AG04449 (cell line): ENCODE measurements around the gene ARID1B.

Experiments used
- CTCF ChIA-PET: fragments of 350-600 bp; formaldehyde crosslinking; extraction: SDS; loops from one replicate; lab custom pipeline; 2021; ENCODE audit warnings: antibody characterized with exemption; lab: Yijun Ruan, JAX
- POLR2A ChIA-PET: fragments of 400-600, 350-600 bp; formaldehyde crosslinking; extraction: SDS; loops from one replicate; lab custom pipeline; 2020; ENCODE audit warnings: antibody characterized with exemption, inconsistent platforms; lab: Yijun Ruan, JAX
- DNase-seq: peaks from one replicate; pipeline ENCODE4 v3.0.0-alpha.2; 2010; ENCODE audit warnings: low read depth, low spot score
- H3K4me3 ChIP-seq: 2 replicates; pipeline ENCODE4 v1.5.1; 2011; ENCODE audit warnings: low read depth, mild to moderate bottlenecking, control low read depth, low read length
- CTCF ChIP-seq: IDR thresholded peaks from one replicate; pipeline ENCODE4 v1.5.1; 2011; ENCODE audit warnings: mild to moderate bottlenecking, moderate library complexity, low read length, control low read depth, inconsistent platforms; ENCODE audit not compliant: insufficient read depth; ENCODE audit errors: missing control alignments

Gene ARID1B

GRCh38 chr6:157096105-157096504 is 318.9 kb downstream of the ARID1B start:
- DNase-seq, result no peak
- ChIA-PET POLR2A (no interaction called here), CTCF (interaction anchor here (0.9 kb wide), 1 partner anchor 533 kb away, joined by 3 read pairs; no protein-coding TSS in a partner anchor)
- no peak for TF ChIP-seq CTCF
- H3K4me3 ChIP-seq, result no peak overlapping the region

GRCh38 chr6:157096522-157096921 is 319.3 kb downstream of the ARID1B start:
- TF ChIP-seq CTCF, result no peak
- no peak overlapping the region for H3K4me3 ChIP-seq
- CTCF ChIA-PET, result no interaction called here
- POLR2A ChIA-PET, result no interaction called here
- DNase-seq, result no peak

GRCh38 chr6:157097255-157097955 is 320.2 kb downstream of the ARID1B start:
- POLR2A ChIA-PET, result no interaction called here
- CTCF ChIA-PET, result no interaction called here
- DNase-seq, result no peak
- H3K4me3 ChIP-seq, result no peak overlapping the region
- TF ChIP-seq CTCF, result no peak

- ChIA-PET POLR2A (no interaction called here), CTCF (no interaction called here)
- DNase-seq, result no peak
- TF ChIP-seq CTCF, result no peak
- H3K4me3 ChIP-seq, result no peak overlapping the region
Measured at GRCh38 chr6:157098999-157099398, 321.8 kb downstream of the ARID1B start.

GRCh38 chr6:157099912-157100593 is 322.9 kb downstream of the ARID1B start:
- H3K4me3 ChIP-seq, result no peak overlapping the region
- ChIA-PET POLR2A (no interaction called here), CTCF (no interaction called here)
- no peak for TF ChIP-seq CTCF
- DNase-seq, result no peak

GRCh38 chr6:157101166-157101565 is 324.0 kb downstream of the ARID1B start:
- CTCF ChIA-PET, result no interaction called here
- H3K4me3 ChIP-seq, result no peak overlapping the region
- POLR2A ChIA-PET, result no interaction called here
- no peak for DNase-seq
- no peak for TF ChIP-seq CTCF
